SK-N-SH (cell line): ENCODE measurements around the gene TTC19. TPM values are rescaled to one million over a fixed set of nuclear protein-coding genes. Genes with fewer than 3 reads are reported as not detected.

Source experiments
- CTCF ChIA-PET: fragments of 300-600, 350-600 bp; formaldehyde crosslinking; extraction: SDS; loops from one replicate; lab custom pipeline; 2021; lab: Yijun Ruan, JAX
- POLR2A ChIA-PET: fragments of 350-600 bp; sonication (Branson Sonifier 250); formaldehyde crosslinking; extraction: SDS; loops from one replicate; lab custom pipeline; 2020; ENCODE audit warnings: antibody characterized with exemption, inconsistent platforms; lab: Yijun Ruan, JAX
- DNase-seq: peaks from one replicate; pipeline ENCODE4 v3.0.0; 2012
- H2AFZ ChIP-seq: fragments of 200-600 bp; sonication (generic); 2 replicates; pipeline ENCODE4 v1.8.1; 2016; ENCODE audit warnings: antibody characterized with exemption, mild to moderate bottlenecking, low read depth
- H3F3A ChIP-seq: fragments of 200-600 bp; sonication (generic); replicated peaks from 2 replicates; pipeline ENCODE3; 2016; ENCODE audit warnings: antibody characterized with exemption, mild to moderate bottlenecking; ENCODE audit not compliant: insufficient read depth
- H3K27ac ChIP-seq, 2 experiments: fragments of 200-500 bp in 1 of 2; fragments of 200-600 bp in 1 of 2; sonication (Bioruptor generic) in 1 of 2; sonication (generic), shearing (Covaris generic) in 1 of 2; 2 replicates each; pipeline versions ENCODE4 v1.5.1 to v1.6.1; 2014 to 2016; ENCODE audit warnings: low read depth in 2 of 2, inconsistent platforms in 1 of 2, low read length in 1 of 2, mild to moderate bottlenecking in 1 of 2, mixed read lengths in 1 of 2
- H3K27me3 ChIP-seq: fragments of 200-600 bp; sonication (generic), shearing (Covaris generic); 2 replicates; pipeline ENCODE4 v1.6.1; 2016; ENCODE audit warnings: mixed run types; ENCODE audit not compliant: insufficient read depth
- H3K36me3 ChIP-seq, 2 experiments: fragments of 200-500 bp in 1 of 2; fragments of 200-600 bp in 1 of 2; sonication (Bioruptor generic) in 1 of 2; sonication (generic) in 1 of 2; replicated peaks in 1 of 2; 2 replicates each; pipeline versions ENCODE3 to v1.5.1; 2014 to 2016; ENCODE audit warnings: low read length in 1 of 2, mild to moderate bottlenecking in 1 of 2; ENCODE audit not compliant: insufficient read depth in 2 of 2, control insufficient read depth in 1 of 2
- H3K4me1 ChIP-seq, 2 experiments: fragments of 200-500 bp in 1 of 2; fragments of 200-600 bp in 1 of 2; sonication (Bioruptor generic) in 1 of 2; sonication (generic), shearing (Covaris generic) in 1 of 2; 2 replicates each; pipeline versions ENCODE4 v1.5.1 to v1.6.1; 2014 to 2016; ENCODE audit warnings: low read depth in 1 of 2, low read length in 1 of 2, mixed run types in 1 of 2; ENCODE audit not compliant: insufficient read depth in 2 of 2, control insufficient read depth in 1 of 2
- H3K4me2 ChIP-seq: fragments of 200-600 bp; sonication (generic), shearing (Covaris generic); 2 replicates; pipeline ENCODE4 v1.6.1; 2017; ENCODE audit warnings: mixed run types
- H3K4me3 ChIP-seq, 2 experiments: fragments of 200-500 bp in 1 of 2; fragments of 200-600 bp in 1 of 2; sonication (Bioruptor generic) in 1 of 2; sonication (generic), shearing (Covaris generic) in 1 of 2; 2 replicates each; pipeline versions ENCODE4 v1.5.1 to v1.8.1; 2014 to 2016; ENCODE audit warnings: low read depth in 2 of 2, inconsistent platforms in 1 of 2, low read length in 1 of 2, mild to moderate bottlenecking in 1 of 2, mixed read lengths in 1 of 2, moderate library complexity in 1 of 2
- H3K79me2 ChIP-seq: fragments of 200-600 bp; sonication (generic); 2 replicates; pipeline ENCODE4 v1.8.1; 2017; ENCODE audit warnings: mild to moderate bottlenecking; ENCODE audit not compliant: insufficient read depth
- H3K9ac ChIP-seq: fragments of 200-600 bp; sonication (generic); 2 replicates; pipeline ENCODE4 v1.6.1; 2017; ENCODE audit warnings: mixed run types
- H3K9me2 ChIP-seq: fragments of 200-600 bp; sonication (generic); 2 replicates; pipeline ENCODE4 v1.6.1; 2017; ENCODE audit warnings: mixed run types
- H3K9me3 ChIP-seq: fragments of 200-600 bp; sonication (generic); 2 replicates; pipeline ENCODE4 v1.6.1; 2017; ENCODE audit warnings: mixed run types, mild to moderate bottlenecking, moderate library complexity
- H4K20me1 ChIP-seq: fragments of 200-600 bp; sonication (generic); 2 replicates; pipeline ENCODE4 v1.6.1; 2017; ENCODE audit warnings: mild to moderate bottlenecking, mixed run types; ENCODE audit not compliant: insufficient read depth
- CHD2 ChIP-seq: fragments of 150-350 bp; IDR thresholded peaks from 2 replicates; pipeline ENCODE4 v1.6.1; 2018; ENCODE audit warnings: low read length; ENCODE audit not compliant: partially characterized antibody
- CTCF ChIP-seq: fragments of 200-600 bp; sonication (generic); IDR thresholded peaks from 2 replicates; pipeline ENCODE4 v1.6.1; 2017; ENCODE audit warnings: antibody characterized with exemption, mild to moderate bottlenecking, moderate library complexity
- FOXJ3 ChIP-seq: sonication (generic); formaldehyde crosslinking; IDR thresholded peaks from 2 replicates; pipeline ENCODE4 v1.5.1; 2020; ENCODE audit warnings: mild to moderate bottlenecking, missing genetic modification reagents
- NRF1 ChIP-seq: IDR thresholded peaks from 2 replicates; pipeline ENCODE4 v1.6.1; 2012; ENCODE audit warnings: low read depth, mild to moderate bottlenecking, low read length
- POLR2AphosphoS5 ChIP-seq: IDR thresholded peaks from 2 replicates; pipeline ENCODE4 v1.6.1; 2012; ENCODE audit warnings: low read depth, low read length
- RFX5 ChIP-seq: IDR thresholded peaks from 2 replicates; pipeline ENCODE4 v1.6.1; 2012; ENCODE audit warnings: mild to moderate bottlenecking, improper control_type of control experiment, low read length
- RXRA ChIP-seq: IDR thresholded peaks from 2 replicates; pipeline ENCODE4 v1.4.0; 2012; ENCODE audit warnings: low read depth, mild to moderate bottlenecking, borderline replicate concordance
- TAF1 ChIP-seq: IDR thresholded peaks from 2 replicates; pipeline ENCODE4 v1.6.1; 2012; ENCODE audit warnings: low read depth, mild to moderate bottlenecking, low read length, moderate library complexity, borderline replicate concordance
- USF1 ChIP-seq: IDR thresholded peaks from 2 replicates; pipeline ENCODE4 v1.4.0; 2012; ENCODE audit warnings: low read depth, borderline replicate concordance
- WGBS: methylation state at CpG from one replicate; pipeline ENCODE4 v1.1.6; 2017; ENCODE audit warnings: low lambda C conversion rate; 5-methylcytosine and 5-hydroxymethylcytosine counted together
- polyA plus RNA-seq, 3 experiments: library from polyadenylated mRNA; depleted of rRNA; stranded (reverse); fragments of >200 nt; gene quantifications; 2 replicates each; pipeline ENCODE4 v1.2.3, GENCODE V29; 2012

The TTC19 gene
- polyA plus RNA-seq, 1 of the 3 experiments (the other 2 are of a cell fraction) = 6.6 TPM

DNA sequence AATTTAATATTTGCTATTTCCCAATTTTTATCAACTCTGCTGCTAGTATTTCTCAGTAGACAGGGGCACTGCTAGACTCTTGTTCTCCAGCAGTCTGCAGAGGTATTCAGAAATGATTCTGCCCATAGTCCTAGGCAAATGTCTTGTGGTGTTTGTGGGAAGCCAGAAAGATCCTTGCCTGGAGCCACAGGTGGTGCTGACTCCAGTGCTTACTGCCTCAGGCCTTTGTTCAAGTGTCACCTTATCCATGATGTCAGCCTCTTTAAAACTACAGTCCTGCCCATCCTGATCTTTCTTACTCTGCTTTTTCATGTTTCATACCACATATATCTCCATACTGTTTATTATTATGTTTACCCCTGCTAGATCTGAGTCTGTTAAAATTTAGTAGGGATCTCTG is 26.6 kb upstream of the TTC19 start:
- Histone ChIP-seq H3F3A (peaks cover 5% of the 10 kb centered on the region), H3K27ac (no peak overlapping the region), H3K36me3 (peaks cover 12 to 16% of the 10 kb centered on the region in 2 experiments), H2AFZ (no peak overlapping the region), H3K79me2 (no peaks in the 10 kb centered on the region), H3K9me3 (no peaks in the 10 kb centered on the region), H3K4me1 (no peaks in the 10 kb centered on the region; a peak in 1 of 4 replicates), H3K9me2 (no peaks in the 10 kb centered on the region), H3K4me3 (no peak overlapping the region), H3K4me2 (no peak overlapping the region), H3K27me3 (no peaks in the 10 kb centered on the region), H4K20me1 (no peaks in the 10 kb centered on the region), H3K9ac (no peak overlapping the region)
- CTCF ChIA-PET = interaction anchor here (1.1 kb wide), 1 partner anchor 28 kb away, joined by 3 read pairs; the partner anchor contains the start of gene ADORA2B
- TF ChIP-seq CHD2 (no peak), RFX5 (no peak), TAF1 (no peak), POLR2AphosphoS5 (no peak), NRF1 (no peak)
- POLR2A ChIA-PET = no interaction called here
- no peak for DNase-seq

GRCh38 chr17:15973834-15974233 is 25.8 kb upstream of the TTC19 start:
- DNase-seq = no peak
- Histone ChIP-seq H3K9me2 (no peaks in the 10 kb centered on the region), H3K4me3 (no peak overlapping the region), H3K27ac (no peak overlapping the region), H2AFZ (no peak overlapping the region), H3K27me3 (no peaks in the 10 kb centered on the region), H3F3A (peaks cover 5% of the 10 kb centered on the region), H3K79me2 (no peaks in the 10 kb centered on the region), H3K9me3 (no peaks in the 10 kb centered on the region), H3K9ac (no peak overlapping the region), H3K36me3 (peaks cover 16 to 18% of the 10 kb centered on the region in 2 experiments), H3K4me2 (no peak overlapping the region), H4K20me1 (no peaks in the 10 kb centered on the region), H3K4me1 (no peaks in the 10 kb centered on the region; a peak in 1 of 4 replicates)
- TF ChIP-seq USF1 = peak; percentile 26; the same call in 1 of the 2 replicates
- TF ChIP-seq RXRA = no peak
- ChIA-PET POLR2A (no interaction called here), CTCF (interaction anchor here (1.1 to 1.5 kb wide), 3 partner anchors 9 to 29 kb away, joined by 3 to 5 read pairs (median 4); partner anchors contain the start of gene ADORA2B)
- WGBS = 71% methylated on average over 6 of the region's 6 CpGs

GRCh38 chr17:15977894-15978293 is 21.7 kb upstream of the TTC19 start:
- no peak for DNase-seq
- POLR2A ChIA-PET = no interaction called here
- Histone ChIP-seq H3K79me2 (no peaks in the 10 kb centered on the region), H2AFZ (no peak overlapping the region), H3K4me3 (no peak overlapping the region), H4K20me1 (no peaks in the 10 kb centered on the region), H3K9me2 (no peaks in the 10 kb centered on the region), H3K4me2 (no peak overlapping the region), H3K27ac (no peak overlapping the region), H3K4me1 (peaks cover 0 to 6% of the 10 kb centered on the region in 2 experiments; a peak in 1 of 4 replicates), H3K36me3 (peaks cover 18 to 36% of the 10 kb centered on the region in 2 experiments), H3K27me3 (no peaks in the 10 kb centered on the region), H3K9ac (no peak overlapping the region), H3K9me3 (no peaks in the 10 kb centered on the region), H3F3A (peaks cover 5% of the 10 kb centered on the region)
- CTCF ChIA-PET = no interaction called here
- TF ChIP-seq FOXJ3 (CRISPR knock-in tag) = no peak
- 0 out of 2 replicates have a peak, but pooled peaks have one; percentile 6 for TF ChIP-seq CTCF
- 97% methylated on average over 2 of the region's 2 CpGs for WGBS
